ENCODE measurements around the gene MCC.

The MCC gene

GRCh38 chr5:113181853-113182490 lies 306.3 kb downstream of the MCC start:
- DNase-seq (ENCODE audit: low read depth in 1 of 2, low spot score in 1 of 2): no peak

GRCh38 chr5:113181409-113181808 lies 306.8 kb downstream of the MCC start:
- no peak for DNase-seq (ENCODE audit: low read depth in 1 of 2, low spot score in 1 of 2)

GRCh38 chr5:113179156-113179555 lies 309.1 kb downstream of the MCC start:
- no peak for DNase-seq (ENCODE audit: low read depth in 1 of 2, low spot score in 1 of 2)

GRCh38 chr5:113178073-113178779 lies 310.0 kb downstream of the MCC start:
- DNase-seq (ENCODE audit: low read depth in 1 of 2, low spot score in 1 of 2): no peak

GRCh38 chr5:113177225-113177624 lies 311.0 kb downstream of the MCC start:
- no peak for DNase-seq (ENCODE audit: low read depth in 1 of 2, low spot score in 1 of 2)

GRCh38 chr5:113176734-113177133 lies 311.5 kb downstream of the MCC start:
- no peak for DNase-seq (ENCODE audit: low read depth in 1 of 2, low spot score in 1 of 2)

- no peak for DNase-seq (ENCODE audit: low read depth in 1 of 2, low spot score in 1 of 2)
These were observed 312.1 kb downstream of the MCC start for GRCh38 chr5:113176196-113176595.

GRCh38 chr5:113172231-113172826 lies 315.9 kb downstream of the MCC start:
- no peak for DNase-seq (ENCODE audit: low read depth in 1 of 2, low spot score in 1 of 2)

- DNase-seq (ENCODE audit: low read depth in 1 of 2, low spot score in 1 of 2): no peak
These were observed 316.7 kb downstream of the MCC start for GRCh38 chr5:113171520-113171919.

- DNase-seq (ENCODE audit: low read depth in 1 of 2, low spot score in 1 of 2): no peak
These were observed 317.5 kb downstream of the MCC start for GRCh38 chr5:113170707-113171106.

- DNase-seq (ENCODE audit: low read depth in 1 of 2, low spot score in 1 of 2): no peak
These were observed 318.5 kb downstream of the MCC start for GRCh38 chr5:113169720-113170119.

GRCh38 chr5:113167985-113168384 lies 320.3 kb downstream of the MCC start:
- no peak for DNase-seq (ENCODE audit: low read depth in 1 of 2, low spot score in 1 of 2)

GRCh38 chr5:113166852-113167366 lies 321.3 kb downstream of the MCC start:
- DNase-seq (ENCODE audit: low read depth in 1 of 2, low spot score in 1 of 2): no peak

GRCh38 chr5:113166261-113166660 lies 322.0 kb downstream of the MCC start:
- DNase-seq (ENCODE audit: low read depth in 1 of 2, low spot score in 1 of 2): no peak

- no peak for DNase-seq (ENCODE audit: low read depth in 1 of 2, low spot score in 1 of 2)
These were observed 324.2 kb downstream of the MCC start for GRCh38 chr5:113164021-113164420.

- DNase-seq (ENCODE audit: low read depth in 1 of 2, low spot score in 1 of 2): no peak
These were observed 324.9 kb downstream of the MCC start for GRCh38 chr5:113163328-113163727.

- DNase-seq (ENCODE audit: low read depth in 1 of 2, low spot score in 1 of 2): no peak
These were observed 325.5 kb downstream of the MCC start for GRCh38 chr5:113162770-113163169.

- DNase-seq (ENCODE audit: low read depth in 1 of 2, low spot score in 1 of 2): no peak
These were observed 326.0 kb downstream of the MCC start for GRCh38 chr5:113162208-113162607.

GRCh38 chr5:113161806-113162205 lies 326.4 kb downstream of the MCC start:
- DNase-seq (ENCODE audit: low read depth in 1 of 2, low spot score in 1 of 2): no peak

- no peak for DNase-seq (ENCODE audit: low read depth in 1 of 2, low spot score in 1 of 2)
These were observed 330.4 kb downstream of the MCC start for GRCh38 chr5:113157886-113158285.

- no peak for DNase-seq (ENCODE audit: low read depth in 1 of 2, low spot score in 1 of 2)
These were observed 331.9 kb downstream of the MCC start for GRCh38 chr5:113156271-113156877.

Measured in activated T-helper 1 cell treated with anti-CD3 and anti-CD28 coated beads, Interleukin-2, amount 50 U/mL, for 16 hours (primary cell).